Measurements from ENCODE around the gene SMC1A. TPM values are rescaled to one million over a fixed set of nuclear protein-coding genes. Genes with fewer than 3 reads are reported as not detected.

SMC1A gene
- polyA plus RNA-seq, 1 donor (not counting 4 experiments of a cell fraction or from before 2014, with no cell fraction given) = 24.2 TPM

- dilution Hi-C loops (cut with MboI; ENCODE audit: extremely low pct_ligation_motif_present, low sequenced_read_pairs) = no loop called here
- no peaks in the 10 kb centered on the region for H4K20me1 ChIP-seq (ENCODE audit: control insufficient read depth, extremely low read depth, insufficient read depth, low read length)
- no peak for DNase-seq (ENCODE audit: low read depth, low spot score)
- H2AFZ ChIP-seq (ENCODE audit: control insufficient read depth, low read length) = no peak overlapping the region
- TF ChIP-seq EZH2 (IDR thresholded peaks at IDR 0.05; ENCODE audit: low read length) (no peak), CTCF (optimal IDR thresholded peaks at IDR 0.05 in 1 of 3, IDR thresholded peaks at IDR 0.05 in 1 of 3, conservative IDR thresholded peaks at IDR 0.05 in 1 of 3; ENCODE audit: extremely low read depth in 1 of 3, insufficient read depth in 2 of 3, low read length in 3 of 3) (no peak)
- H3K9ac ChIP-seq (ENCODE audit: control insufficient read depth, extremely low read depth, insufficient read depth, low read length) = no peak overlapping the region
- H3K9me1 ChIP-seq (ENCODE audit: control insufficient read depth, extremely low read depth, insufficient read depth, low read length) = no peaks in the 10 kb centered on the region
- H3K27me3 ChIP-seq (ENCODE audit: control insufficient read depth, extremely low read depth, insufficient read depth, low read length) = no peaks in the 10 kb centered on the region
- H3K27ac ChIP-seq (ENCODE audit: control insufficient read depth, insufficient read depth, low read length) = no peak overlapping the region
- H3K4me1 ChIP-seq (ENCODE audit: control insufficient read depth, extremely low read depth, insufficient read depth, low read length) = peaks cover 11% of the 10 kb centered on the region
- peak overlapping the region; percentile 84 for H3K4me2 ChIP-seq (ENCODE audit: control insufficient read depth, extremely low read depth, insufficient read depth, low read depth, low read length)
- H3K4me3 ChIP-seq (ENCODE audit: control insufficient read depth in 2 of 3, extremely low read depth in 1 of 3, insufficient read depth in 2 of 3, low read depth in 1 of 3, low read length in 3 of 3) = no peak overlapping the region
- H3K79me2 ChIP-seq (ENCODE audit: control insufficient read depth, insufficient read depth, low read length) = no peaks in the 10 kb centered on the region
- FAIRE-seq = no peak
- no peaks in the 10 kb centered on the region for H3K9me3 ChIP-seq (ENCODE audit: control insufficient read depth, low read depth, low read length)
- H3K36me3 ChIP-seq (ENCODE audit: control insufficient read depth in 2 of 2, extremely low read depth in 1 of 2, insufficient read depth in 2 of 2, low read length in 2 of 2) = no peaks in the 10 kb centered on the region
These were observed 19.8 kb upstream of the SMC1A start for GRCh38 chrX:53442322-53442631.

- H3K9ac ChIP-seq (ENCODE audit: control insufficient read depth, extremely low read depth, insufficient read depth, low read length) = peak overlapping the region; percentile 56
- no peak for TF ChIP-seq EZH2 (IDR thresholded peaks at IDR 0.05; ENCODE audit: low read length)
- TF ChIP-seq CTCF (optimal IDR thresholded peaks at IDR 0.05 in 1 of 3, IDR thresholded peaks at IDR 0.05 in 1 of 3, conservative IDR thresholded peaks at IDR 0.05 in 1 of 3; ENCODE audit: extremely low read depth in 1 of 3, insufficient read depth in 2 of 3, low read length in 3 of 3) = peak in 1 of 3 experiments; percentile 7
- no peak for FAIRE-seq
These were observed 19.3 kb upstream of the SMC1A start for GRCh38 chrX:53441531-53442321.

More at GRCh38 chrX:53441531-53442321, 19.3 kb upstream of the SMC1A start:
- no peaks in the 10 kb centered on the region for H3K27me3 ChIP-seq (ENCODE audit: control insufficient read depth, extremely low read depth, insufficient read depth, low read length)
- peak; percentile 64 for DNase-seq (ENCODE audit: low read depth, low spot score)
- dilution Hi-C loops (cut with MboI; ENCODE audit: extremely low pct_ligation_motif_present, low sequenced_read_pairs) = no loop called here
- peak overlapping the region; percentile 74 for H3K27ac ChIP-seq (ENCODE audit: control insufficient read depth, insufficient read depth, low read length)
- H3K9me1 ChIP-seq (ENCODE audit: control insufficient read depth, extremely low read depth, insufficient read depth, low read length) = no peaks in the 10 kb centered on the region
- H2AFZ ChIP-seq (ENCODE audit: control insufficient read depth, low read length) = peak overlapping the region; percentile 63
- no peaks in the 10 kb centered on the region for H3K36me3 ChIP-seq (ENCODE audit: control insufficient read depth in 2 of 2, extremely low read depth in 1 of 2, insufficient read depth in 2 of 2, low read length in 2 of 2)
- H3K9me3 ChIP-seq (ENCODE audit: control insufficient read depth, low read depth, low read length) = no peaks in the 10 kb centered on the region
- H3K79me2 ChIP-seq (ENCODE audit: control insufficient read depth, insufficient read depth, low read length) = no peaks in the 10 kb centered on the region
- H3K4me1 ChIP-seq (ENCODE audit: control insufficient read depth, extremely low read depth, insufficient read depth, low read length) = peaks cover 11% of the 10 kb centered on the region
- H3K4me2 ChIP-seq (ENCODE audit: control insufficient read depth, extremely low read depth, insufficient read depth, low read depth, low read length) = peak overlapping the region; percentile 84
- no peaks in the 10 kb centered on the region for H4K20me1 ChIP-seq (ENCODE audit: control insufficient read depth, extremely low read depth, insufficient read depth, low read length)
- H3K4me3 ChIP-seq (ENCODE audit: control insufficient read depth in 2 of 3, extremely low read depth in 1 of 3, insufficient read depth in 2 of 3, low read depth in 1 of 3, low read length in 3 of 3) = peak overlapping the region; percentile 42 to 72 (median 53)

All from keratinocyte (primary cell).